ENCODE results near the gene GADD45A. TPM values are rescaled to one million over a fixed set of nuclear protein-coding genes. Genes with fewer than 3 reads are reported as not detected.

The GADD45A gene
- polyA plus RNA-seq, 2 of the 4 experiments (the other 2 are of a cell fraction): 36.0 to 44.7 TPM

DNA sequence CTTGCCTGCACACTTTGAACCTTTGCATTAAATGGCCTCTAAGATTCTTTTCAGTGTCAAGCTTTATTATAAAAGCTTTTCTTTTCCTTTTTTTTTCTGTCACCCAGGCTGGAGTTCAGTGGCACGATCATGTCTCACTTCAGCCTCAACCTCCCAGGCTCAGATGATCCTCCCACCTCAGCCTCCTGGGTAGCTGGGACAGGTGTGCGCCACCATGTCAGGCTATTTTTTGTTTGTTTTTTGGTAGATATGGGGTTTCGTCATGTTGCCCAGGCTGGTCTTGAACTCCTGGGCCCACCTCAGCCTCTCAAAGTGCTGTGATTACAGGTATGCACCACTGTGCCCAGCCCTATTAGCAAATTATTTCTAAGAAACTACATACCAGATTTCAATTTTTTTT is 52.9 kb downstream of the GADD45A start:
- Histone ChIP-seq H3K9me3 (no peaks in the 10 kb centered on the region), H3K27ac (peak overlapping the region in 1 of 2 experiments; percentile 76; a peak in 2 of 6 replicates), H3K4me1 (peaks cover 58% of the 10 kb centered on the region), H3K4me3 (no peak overlapping the region), H3K4me2 (no peak overlapping the region)
- DNase-seq (ENCODE audit: low read depth in 1 of 2, low spot score in 1 of 2) (no peak), ATAC-seq (no peak), FAIRE-seq (no peak)
- ChIA-PET CTCF (interaction anchor here (0.7 to 2.2 kb wide), 3 partner anchors 23 to 238 kb away, joined by 3 to 9 read pairs (median 4); no protein-coding TSS in a partner anchor), POLR2A (interaction anchor here (1.4 kb wide), 1 partner anchor 53 kb away, joined by 5 read pairs; the partner anchor contains the start of gene GADD45A)
- TF ChIP-seq HOXB5 (CRISPR knock-in tag; IDR thresholded peaks at IDR 0.05): no peak
- TF ChIP-seq, protein P1, sequence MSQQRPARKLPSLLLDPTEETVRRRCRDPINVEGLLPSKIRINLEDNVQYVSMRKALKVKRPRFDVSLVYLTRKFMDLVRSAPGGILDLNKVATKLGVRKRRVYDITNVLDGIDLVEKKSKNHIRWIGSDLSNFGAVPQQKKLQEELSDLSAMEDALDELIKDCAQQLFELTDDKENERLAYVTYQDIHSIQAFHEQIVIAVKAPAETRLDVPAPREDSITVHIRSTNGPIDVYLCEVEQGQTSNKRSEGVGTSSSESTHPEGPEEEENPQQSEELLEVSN (IDR thresholded peaks at IDR 0.05; ENCODE audit: borderline replicate concordance, low read depth): no peak
- no peak for TF ChIP-seq PHF8 (IDR thresholded peaks at IDR 0.05; ENCODE audit: borderline replicate concordance, low read depth)
- no peak for TF ChIP-seq ZSCAN20 (CRISPR knock-in tag; IDR thresholded peaks at IDR 0.05)
- TF ChIP-seq ZFP36 (IDR thresholded peaks at IDR 0.05; ENCODE audit: borderline replicate concordance, partially characterized antibody): no peak
- TF ChIP-seq, protein P2, sequence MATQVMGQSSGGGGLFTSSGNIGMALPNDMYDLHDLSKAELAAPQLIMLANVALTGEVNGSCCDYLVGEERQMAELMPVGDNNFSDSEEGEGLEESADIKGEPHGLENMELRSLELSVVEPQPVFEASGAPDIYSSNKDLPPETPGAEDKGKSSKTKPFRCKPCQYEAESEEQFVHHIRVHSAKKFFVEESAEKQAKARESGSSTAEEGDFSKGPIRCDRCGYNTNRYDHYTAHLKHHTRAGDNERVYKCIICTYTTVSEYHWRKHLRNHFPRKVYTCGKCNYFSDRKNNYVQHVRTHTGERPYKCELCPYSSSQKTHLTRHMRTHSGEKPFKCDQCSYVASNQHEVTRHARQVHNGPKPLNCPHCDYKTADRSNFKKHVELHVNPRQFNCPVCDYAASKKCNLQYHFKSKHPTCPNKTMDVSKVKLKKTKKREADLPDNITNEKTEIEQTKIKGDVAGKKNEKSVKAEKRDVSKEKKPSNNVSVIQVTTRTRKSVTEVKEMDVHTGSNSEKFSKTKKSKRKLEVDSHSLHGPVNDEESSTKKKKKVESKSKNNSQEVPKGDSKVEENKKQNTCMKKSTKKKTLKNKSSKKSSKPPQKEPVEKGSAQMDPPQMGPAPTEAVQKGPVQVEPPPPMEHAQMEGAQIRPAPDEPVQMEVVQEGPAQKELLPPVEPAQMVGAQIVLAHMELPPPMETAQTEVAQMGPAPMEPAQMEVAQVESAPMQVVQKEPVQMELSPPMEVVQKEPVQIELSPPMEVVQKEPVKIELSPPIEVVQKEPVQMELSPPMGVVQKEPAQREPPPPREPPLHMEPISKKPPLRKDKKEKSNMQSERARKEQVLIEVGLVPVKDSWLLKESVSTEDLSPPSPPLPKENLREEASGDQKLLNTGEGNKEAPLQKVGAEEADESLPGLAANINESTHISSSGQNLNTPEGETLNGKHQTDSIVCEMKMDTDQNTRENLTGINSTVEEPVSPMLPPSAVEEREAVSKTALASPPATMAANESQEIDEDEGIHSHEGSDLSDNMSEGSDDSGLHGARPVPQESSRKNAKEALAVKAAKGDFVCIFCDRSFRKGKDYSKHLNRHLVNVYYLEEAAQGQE (IDR thresholded peaks at IDR 0.05): no peak
- no peak for TF ChIP-seq POLR2AphosphoS2 (conservative IDR thresholded peaks at IDR 0.05; ENCODE audit: low read length)
- no peak for TF ChIP-seq CBX8 (IDR thresholded peaks at IDR 0.05)
- TF ChIP-seq SREBF2 (IDR thresholded peaks at IDR 0.05): no peak
- WGBS (ENCODE audit: missing lambda C conversion rate): 97% methylated on average over 3 of the region's 3 CpGs

Small RNA genes within 50 kb of the gene (small RNA-seq; reads per million reads assigned to genes)
- 0 reads per million in 6 experiments for gene RN7SL392P

Other genes with a start within 250 kb of the GADD45A start
- 104 and 132 TPM in 2 replicates for gene GNG12, start 148.3 kb downstream of the GADD45A start, polyA plus RNA-seq (2011; rRNA removed)
- gene GNG12, start 148.3 kb downstream of the GADD45A start, polyA plus RNA-seq (2017; fragmentation: RNase III; extraction: RNeasy Plus Mini Kit Qiagen cat#74134 plus additional on column Dnase treatment): 91.4 to 96.1 TPM (median 91.8 TPM) in 3 replicates

Data from A549 (cell line).